GM21723 (cell line): ENCODE measurements around the gene FSTL5.

Experiments
- ATAC-seq: cut with Tn5 transposase; IDR thresholded peaks from one replicate; pipeline ENCODE4 v1.9.1; 2021; ENCODE audit warnings: mild to moderate bottlenecking, moderate library complexity; ENCODE audit not compliant: unreplicated experiment

Gene FSTL5

DNA sequence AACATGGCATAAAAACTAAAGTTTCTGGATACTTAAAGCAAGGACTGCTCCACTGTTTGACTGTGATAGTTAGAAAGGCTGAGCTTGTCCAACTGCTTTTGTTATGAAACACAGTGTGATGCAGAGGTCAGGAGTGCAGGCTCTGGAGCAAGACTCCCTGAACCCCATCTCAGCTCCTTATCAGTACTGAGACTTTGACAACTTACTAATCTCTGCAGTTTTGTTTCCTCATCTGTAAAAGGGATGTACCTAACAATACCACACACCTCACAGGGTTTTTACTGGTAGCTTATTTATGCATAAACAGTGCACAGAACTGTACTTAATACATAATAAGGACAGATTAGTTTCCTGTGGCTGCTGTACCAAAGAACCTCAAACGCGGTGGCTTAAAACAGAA is 804.3 kb downstream of the FSTL5 start:
- no peak for ATAC-seq

DNA sequence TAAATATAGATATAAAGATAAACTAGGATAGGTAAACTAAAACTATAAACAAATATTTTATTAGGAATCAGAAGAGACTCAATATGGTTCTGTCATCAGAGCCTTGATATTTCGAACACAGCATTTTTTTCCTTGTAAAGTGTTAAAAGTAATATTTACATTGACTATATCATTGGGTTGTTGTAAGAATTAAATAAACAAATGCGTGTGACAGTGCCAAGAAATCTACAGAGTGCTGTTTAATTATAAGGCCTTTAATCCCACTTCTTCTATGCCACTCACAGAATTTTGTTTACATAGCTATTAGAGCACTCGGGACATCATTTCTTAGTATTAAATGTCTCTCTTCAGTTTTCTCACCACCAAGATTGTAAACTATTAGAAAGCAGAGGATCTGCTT is 807.4 kb downstream of the FSTL5 start:
- no peak for ATAC-seq

DNA sequence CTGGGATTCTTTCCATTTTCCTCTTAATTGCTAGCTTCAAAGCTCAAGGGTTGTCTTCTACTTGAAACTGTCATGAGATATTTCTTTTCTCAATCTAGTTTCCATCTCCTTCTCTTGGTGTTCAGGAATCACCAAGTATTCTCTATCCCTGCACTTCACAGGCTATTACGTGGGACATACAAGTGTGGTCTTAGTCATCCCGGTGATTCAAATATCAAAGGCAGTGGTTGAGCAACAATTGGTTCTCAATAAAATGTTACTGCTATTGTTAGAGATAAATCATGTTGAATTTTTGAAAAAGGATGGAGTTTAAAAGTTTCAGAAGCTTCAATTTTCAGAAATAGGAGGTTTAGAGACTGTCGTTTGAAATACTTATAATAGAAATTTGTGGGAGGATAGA is 812.9 kb downstream of the FSTL5 start:
- no peak for ATAC-seq

DNA sequence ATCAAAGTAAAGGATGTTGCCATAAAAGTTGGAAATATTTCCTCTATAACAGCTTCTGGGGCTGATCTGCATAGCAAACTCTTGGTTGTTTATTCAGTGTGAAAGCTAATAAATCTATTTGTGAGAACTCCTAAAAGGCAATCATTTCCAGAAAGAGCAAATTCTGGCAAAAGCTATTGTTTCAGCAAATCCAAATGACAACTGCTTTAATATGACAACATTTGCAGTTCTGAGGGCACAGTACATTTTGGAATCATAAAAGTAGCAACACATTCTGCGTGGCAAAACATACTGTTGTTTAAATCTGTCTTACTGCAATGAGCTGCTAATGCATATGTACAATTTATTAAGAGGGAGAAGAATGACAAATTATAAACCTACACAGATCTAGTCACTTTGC is 818.1 kb downstream of the FSTL5 start:
- no peak for ATAC-seq

DNA sequence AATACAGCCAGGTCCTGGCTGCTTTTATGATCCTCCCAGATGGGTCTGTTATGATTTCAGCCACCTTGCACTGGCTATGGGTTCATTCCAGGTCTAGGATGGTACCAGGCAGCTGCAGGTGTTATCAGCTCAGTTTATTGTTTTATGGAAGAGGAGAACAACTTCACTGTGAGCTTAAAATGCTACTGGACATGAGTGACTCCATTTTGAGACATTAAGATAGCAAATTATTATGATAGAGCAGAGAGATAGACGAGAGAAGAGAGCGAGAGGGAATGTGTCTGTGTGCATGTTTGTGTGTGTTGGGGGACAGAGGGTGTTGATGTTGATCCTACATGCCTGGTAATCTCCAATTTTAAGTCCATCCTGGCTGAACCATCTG is 820.2 kb downstream of the FSTL5 start:
- no peak for ATAC-seq

DNA sequence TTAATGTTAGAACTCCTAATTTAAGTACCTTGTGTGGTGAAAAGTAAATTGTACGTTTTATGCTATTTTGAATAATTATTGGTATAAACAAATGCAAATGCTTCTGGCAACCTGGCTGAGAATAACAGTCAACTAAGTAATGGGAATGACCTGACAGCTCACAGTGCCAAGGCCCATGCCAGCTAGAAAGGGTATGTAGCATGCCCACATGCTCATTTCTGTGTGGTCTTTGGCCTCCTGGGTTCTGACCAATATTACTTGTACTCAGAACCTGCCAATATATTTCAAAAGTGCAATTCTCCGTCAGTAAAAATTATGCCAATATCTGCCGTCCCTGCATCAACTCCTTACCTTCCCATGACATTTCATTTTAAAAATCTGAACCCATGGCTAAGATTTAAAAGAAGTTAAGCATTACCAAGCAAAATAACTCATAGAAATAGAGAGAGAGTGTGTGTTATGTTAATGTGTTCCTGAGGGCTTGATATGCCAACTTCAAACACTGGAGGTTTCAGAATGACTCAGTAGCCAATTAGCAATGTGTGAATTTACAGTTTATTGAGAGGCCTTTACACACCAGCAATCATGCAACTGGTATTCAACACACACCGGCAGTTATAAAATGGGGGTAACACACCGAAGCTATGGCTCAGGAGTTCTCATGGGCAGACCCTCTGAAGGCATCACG is 820.8 kb downstream of the FSTL5 start:
- no peak for ATAC-seq

DNA sequence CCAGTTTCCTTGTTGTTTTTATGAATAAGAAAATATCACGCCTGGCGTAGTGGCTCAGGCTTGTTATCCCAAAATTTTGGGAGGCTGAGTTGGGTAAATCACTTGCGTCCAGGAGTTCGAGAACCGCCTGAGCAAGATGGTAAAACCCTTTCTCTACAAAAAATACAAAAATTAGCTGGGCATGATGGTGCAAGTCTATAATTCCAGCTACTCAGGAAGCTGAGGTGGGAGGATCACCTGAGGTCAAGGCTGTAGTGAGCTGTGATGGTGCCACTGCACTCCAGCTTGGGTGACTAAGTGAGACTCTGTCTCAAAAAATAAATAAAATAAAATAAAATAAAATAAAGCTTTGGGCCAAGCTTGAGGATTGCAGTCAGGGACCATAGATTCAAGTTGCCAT is 827.2 kb downstream of the FSTL5 start:
- ATAC-seq, result no peak

DNA sequence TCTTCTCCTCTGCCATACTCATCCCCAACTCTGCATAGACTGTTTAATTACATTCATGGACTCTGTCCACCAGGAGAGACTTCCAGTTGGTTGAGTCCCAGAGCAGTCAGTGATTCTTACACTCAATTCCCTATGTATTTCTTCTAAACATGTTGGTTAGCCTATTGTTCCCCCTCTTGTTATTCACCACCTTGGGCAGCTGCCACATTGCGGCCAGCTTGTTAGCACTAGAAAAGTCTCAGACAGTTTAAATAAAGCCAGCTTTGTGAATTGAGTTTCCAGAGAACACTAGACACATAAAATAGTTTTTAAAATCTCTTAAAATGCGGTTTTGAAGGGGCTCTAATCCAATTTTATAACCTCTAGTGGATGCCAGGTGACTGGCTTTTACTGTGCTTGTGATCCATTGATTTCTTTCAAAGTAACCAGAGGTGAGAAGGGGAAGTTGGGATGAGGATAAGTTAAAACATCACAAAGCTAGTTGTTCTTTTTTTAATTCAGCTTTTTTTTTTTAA is 827.7 kb downstream of the FSTL5 start:
- no peak for ATAC-seq
